Testis (tissue), 3 donors: Measurements from ENCODE around the gene RBM6. TPM values are rescaled to one million over a fixed set of nuclear protein-coding genes. Genes with fewer than 3 reads are reported as not detected.
"Not testable (repeated sequence)": the region's sequence is repeated elsewhere in the genome, so short reads cannot be mapped to it uniquely, and the experiment has no call there.

ENCODE experiments used
- DNase-seq: peaks from one replicate; pipeline ENCODE4 v3.0.0-alpha.2; 2019
- H3K27ac ChIP-seq, 2 donors: fragments of 200-600 bp; sonication (generic); one replicate each; pipeline ENCODE4 v1.5.1; 2019
- H3K27me3 ChIP-seq: fragments of 200-600 bp; sonication (generic); one replicate; pipeline ENCODE4 v1.5.1; 2019
- H3K36me3 ChIP-seq: fragments of 200-600 bp; sonication (generic); one replicate; pipeline ENCODE4 v1.5.1; 2017; ENCODE audit warnings: low read depth; ENCODE audit errors: missing control alignments
- H3K4me1 ChIP-seq: fragments of 200-600 bp; sonication (generic); one replicate; pipeline ENCODE4 v1.5.1; 2019
- H3K4me3 ChIP-seq, 2 donors: fragments of 200-600 bp; sonication (generic); one replicate each; pipeline ENCODE4 v1.5.1; 2017 to 2019
- H3K9me3 ChIP-seq: fragments of 200-600 bp; sonication (generic); one replicate; pipeline ENCODE4 v1.5.1; 2017
- POLR2A ChIP-seq: fragments of 450-650 bp; IDR thresholded peaks from one replicate; pipeline ENCODE4 v1.6.1; 2017; ENCODE audit warnings: antibody characterized with exemption, mild to moderate bottlenecking, moderate library complexity
- WGBS, 2 donors: methylation state at CpG; one replicate each; pipeline ENCODE4 v1.1.5; 2018; 5-methylcytosine and 5-hydroxymethylcytosine counted together
- intact Hi-C: fragments of 100-400 bp; cut with DNase I; formaldehyde crosslinking; loops from one replicate; pipeline ENCODE4 v1.15.1; 2023; ENCODE audit warnings: low total_unique reads
- polyA plus RNA-seq: library from polyadenylated mRNA; stranded (reverse); fragments of 350-450 nt; fragmentation: Illumina TruSeq; extraction: RNeasy Lipid Tissue Mini Kit (QIAGEN cat#74804); gene quantifications from one replicate; pipeline ENCODE4 v1.2.3, GENCODE V29; 2014; ENCODE audit warnings: low read depth, low replicate concordance; ENCODE audit not compliant: insufficient read depth
- total RNA-seq, 2 donors: library from RNA; depleted of rRNA; stranded (reverse); fragments of >200 nt; gene quantifications; one replicate each; pipeline ENCODE4 v1.2.3, GENCODE V29; 2016
- TF ChIP-seq, protein P1 (sequence below), 3 experiments: fragments of 450-650 bp in 2 of 3; fragments of 200-600 bp in 1 of 3; sonication (generic) in 1 of 3; IDR thresholded peaks; one replicate each; pipeline ENCODE4 v1.5.1; 2016 to 2019; ENCODE audit warnings: antibody characterized with exemption in 3 of 3, mild to moderate bottlenecking in 2 of 3, moderate library complexity in 1 of 3

RBM6 gene
- total and polyA plus RNA-seq, 3 donors from 2014 or later: 104 to 229 (median 212) TPM

DNA sequence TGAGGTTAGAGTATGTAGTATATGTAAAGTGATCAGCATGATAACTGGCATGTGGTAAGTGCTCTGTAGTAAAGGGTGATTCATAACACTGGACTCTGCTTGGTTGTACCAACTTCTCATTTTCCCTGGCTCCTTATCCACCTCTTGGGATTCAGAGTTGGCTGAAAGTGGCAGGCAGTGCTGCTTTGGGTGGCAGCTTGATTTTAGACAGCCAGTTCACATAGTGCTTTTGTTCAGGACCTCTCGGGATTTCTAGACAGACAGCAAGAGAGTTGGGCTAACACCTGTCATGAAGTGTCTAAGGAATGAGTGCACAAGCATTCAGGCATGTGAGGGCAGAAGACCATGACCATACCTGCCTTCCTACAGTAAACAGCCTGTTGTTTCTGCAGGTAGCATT, 69.0 kb downstream of the RBM6 start:
- no peak for TF ChIP-seq POLR2A
- TF ChIP-seq, protein P1, sequence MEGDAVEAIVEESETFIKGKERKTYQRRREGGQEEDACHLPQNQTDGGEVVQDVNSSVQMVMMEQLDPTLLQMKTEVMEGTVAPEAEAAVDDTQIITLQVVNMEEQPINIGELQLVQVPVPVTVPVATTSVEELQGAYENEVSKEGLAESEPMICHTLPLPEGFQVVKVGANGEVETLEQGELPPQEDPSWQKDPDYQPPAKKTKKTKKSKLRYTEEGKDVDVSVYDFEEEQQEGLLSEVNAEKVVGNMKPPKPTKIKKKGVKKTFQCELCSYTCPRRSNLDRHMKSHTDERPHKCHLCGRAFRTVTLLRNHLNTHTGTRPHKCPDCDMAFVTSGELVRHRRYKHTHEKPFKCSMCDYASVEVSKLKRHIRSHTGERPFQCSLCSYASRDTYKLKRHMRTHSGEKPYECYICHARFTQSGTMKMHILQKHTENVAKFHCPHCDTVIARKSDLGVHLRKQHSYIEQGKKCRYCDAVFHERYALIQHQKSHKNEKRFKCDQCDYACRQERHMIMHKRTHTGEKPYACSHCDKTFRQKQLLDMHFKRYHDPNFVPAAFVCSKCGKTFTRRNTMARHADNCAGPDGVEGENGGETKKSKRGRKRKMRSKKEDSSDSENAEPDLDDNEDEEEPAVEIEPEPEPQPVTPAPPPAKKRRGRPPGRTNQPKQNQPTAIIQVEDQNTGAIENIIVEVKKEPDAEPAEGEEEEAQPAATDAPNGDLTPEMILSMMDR (IDR thresholded peaks at IDR 0.05): no peak
- no peak overlapping the region for H3K4me3 ChIP-seq
- WGBS, 2 donors: 70 to 89% methylated on average over 1 of the region's 1 CpG
- H3K4me1 ChIP-seq: no peaks in the 10 kb centered on the region
- no peak overlapping the region for H3K27ac ChIP-seq
- H3K27me3 ChIP-seq: no peaks in the 10 kb centered on the region
- no peaks in the 10 kb centered on the region for H3K9me3 ChIP-seq
- DNase-seq: no peak
- intact Hi-C loops: no loop called here
- H3K36me3 ChIP-seq: no peaks in the 10 kb centered on the region

DNA sequence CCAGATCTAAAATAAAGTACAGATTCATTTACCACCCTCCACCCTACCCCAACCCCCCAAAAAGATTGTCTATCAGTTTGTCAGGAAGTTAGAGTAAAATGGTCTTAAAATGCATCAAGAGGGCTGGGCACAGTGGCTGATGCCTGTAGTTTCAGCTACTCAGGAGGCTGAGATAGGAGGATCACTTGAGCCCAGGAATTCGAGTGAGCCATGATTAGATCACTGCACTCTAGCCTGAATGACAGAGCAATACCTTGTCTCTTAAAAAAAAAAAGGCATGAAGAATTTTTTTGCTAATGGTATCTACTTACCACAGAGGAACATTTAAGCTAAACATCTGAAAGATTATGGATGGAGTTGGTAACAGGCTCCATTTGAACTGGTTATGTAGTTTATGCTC, 71.0 kb downstream of the RBM6 start:
- H3K4me1 ChIP-seq: no peaks in the 10 kb centered on the region
- no peak overlapping the region for H3K4me3 ChIP-seq
- H3K27me3 ChIP-seq: no peaks in the 10 kb centered on the region
- no peaks in the 10 kb centered on the region for H3K9me3 ChIP-seq
- no peak overlapping the region for H3K27ac ChIP-seq
- intact Hi-C loops: no loop called here
- no peaks in the 10 kb centered on the region for H3K36me3 ChIP-seq
- TF ChIP-seq POLR2A: no peak
- TF ChIP-seq, protein P1 (IDR thresholded peaks at IDR 0.05): no peak
- DNase-seq: no peak
- 68 to 89% methylated on average over 1 of the region's 1 CpG for WGBS, 2 donors

DNA sequence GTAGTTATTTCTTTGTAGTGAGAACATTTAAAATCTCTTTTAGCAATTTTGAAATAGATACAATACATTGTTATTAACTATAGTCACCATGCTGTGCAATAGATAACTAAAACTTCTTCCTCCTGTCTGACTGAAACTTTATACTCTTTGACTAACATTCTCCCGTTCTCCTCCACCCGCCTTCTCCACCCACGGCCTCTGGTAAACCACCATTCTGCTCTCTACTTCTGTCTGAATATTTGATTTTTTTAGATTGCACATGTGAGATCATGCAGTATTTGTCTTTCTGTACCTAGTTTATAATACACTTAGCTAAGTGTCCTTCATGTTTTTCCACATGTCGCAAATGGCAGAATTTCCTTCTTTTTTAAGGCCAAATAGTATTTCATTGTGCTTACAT, 76.0 kb downstream of the RBM6 start:
- Histone ChIP-seq H3K9me3 (no peaks in the 10 kb centered on the region), H3K36me3 (no peaks in the 10 kb centered on the region), H3K4me1 (no peaks in the 10 kb centered on the region), H3K27ac (no peak overlapping the region), H3K4me3 (no peak overlapping the region), H3K27me3 (no peaks in the 10 kb centered on the region)
- TF ChIP-seq, protein P1 (IDR thresholded peaks at IDR 0.05): no peak
- no peak for TF ChIP-seq POLR2A
- 82 to 88% methylated on average over 4 of the region's 4 CpGs for WGBS, 2 donors
- intact Hi-C loops: no loop called here
- no peak for DNase-seq

DNA sequence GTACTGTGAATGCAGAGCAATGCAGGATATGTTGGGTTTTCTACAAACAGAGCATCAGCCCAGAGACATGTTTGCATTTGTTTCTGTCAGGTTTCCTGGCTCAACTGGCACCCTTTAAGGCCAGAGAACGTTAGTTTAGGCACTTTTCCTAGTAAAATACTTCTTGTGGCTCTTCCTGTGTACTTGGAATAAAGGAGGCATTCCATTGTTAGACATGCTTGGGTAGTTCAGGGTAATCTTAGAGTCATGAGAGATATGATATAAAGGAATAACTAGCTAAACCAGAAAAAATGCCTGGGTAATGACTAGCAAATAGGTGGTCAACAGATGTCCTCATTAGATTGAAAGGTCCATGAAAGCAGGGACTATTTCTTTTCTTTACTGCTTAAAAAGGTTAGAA, 88.4 kb downstream of the RBM6 start:
- intact Hi-C loops: no loop called here
- TF ChIP-seq, protein P1 (IDR thresholded peaks at IDR 0.05): no peak
- no peak for TF ChIP-seq POLR2A
- Histone ChIP-seq H3K36me3 (no peaks in the 10 kb centered on the region), H3K4me1 (no peaks in the 10 kb centered on the region), H3K4me3 (no peak overlapping the region), H3K27me3 (no peaks in the 10 kb centered on the region), H3K9me3 (no peaks in the 10 kb centered on the region), H3K27ac (no peak overlapping the region)
- WGBS, 2 donors: 22 to 38% methylated on average over 1 of the region's 1 CpG
- DNase-seq: no peak

DNA sequence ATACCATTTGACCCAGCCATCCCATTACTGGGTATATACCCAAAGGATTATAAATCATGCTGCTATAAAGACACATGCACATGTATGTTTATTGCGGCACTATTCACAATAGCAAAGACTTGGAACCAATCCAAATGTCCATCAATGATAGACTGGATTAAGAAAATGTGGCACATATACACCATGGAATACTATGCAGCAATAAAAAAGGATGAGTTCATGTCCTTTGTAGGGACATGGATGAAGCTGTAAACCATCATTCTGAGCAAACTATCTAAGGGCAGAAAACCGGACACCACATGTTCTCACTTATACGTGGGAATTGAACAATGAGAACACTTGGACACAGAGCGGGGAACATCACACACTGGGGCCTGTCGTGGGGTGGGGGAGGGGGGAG, 91.3 kb downstream of the RBM6 start:
- intact Hi-C loops, H3K9me3 ChIP-seq, H3K36me3 ChIP-seq, DNase-seq, H3K27me3 ChIP-seq, H3K4me3 ChIP-seq, H3K27ac ChIP-seq, H3K4me1 ChIP-seq: not testable (repeated sequence)
- WGBS, 2 donors: 98 to 99% methylated on average over 5 of the region's 5 CpGs
